Trophoblast cell (in vitro differentiated cells and primary cell): Measurements from ENCODE around the gene MUC22.
A peak's percentile ranks its signal among the peaks of the same experiment; 100 is the strongest.
"Not testable (repeated sequence)": the region's sequence is repeated elsewhere in the genome, so short reads cannot be mapped to it uniquely, and the experiment has no call there.

Experiments used
- DNase-seq, 2 donors: peaks; one replicate each; pipeline ENCODE4 v3.0.0-alpha.2; 2016
- H2AFZ ChIP-seq: 2 replicates; pipeline ENCODE4 v1.6.1; 2013; ENCODE audit warnings: low read length, moderate library complexity, mild to moderate bottlenecking; ENCODE audit not compliant: insufficient read depth, poor library complexity
- H2AK5ac ChIP-seq: 2 replicates; pipeline ENCODE4 v1.6.1; 2013; ENCODE audit warnings: mild to moderate bottlenecking, low read length
- H2BK120ac ChIP-seq: 2 replicates; pipeline ENCODE4 v1.6.1; 2013; ENCODE audit warnings: low read length, mild to moderate bottlenecking, moderate library complexity; ENCODE audit not compliant: insufficient read depth, poor library complexity
- H2BK12ac ChIP-seq: 2 replicates; pipeline ENCODE4 v1.6.1; 2013; ENCODE audit warnings: mild to moderate bottlenecking, low read length, moderate library complexity
- H2BK5ac ChIP-seq: 2 replicates; pipeline ENCODE4 v1.6.1; 2013; ENCODE audit warnings: low read length, low read depth, moderate library complexity, mild to moderate bottlenecking; ENCODE audit not compliant: poor library complexity
- H3K14ac ChIP-seq: 2 replicates; pipeline ENCODE4 v1.6.1; 2013; ENCODE audit warnings: mild to moderate bottlenecking, low read length
- H3K18ac ChIP-seq: 2 replicates; pipeline ENCODE4 v1.6.1; 2013; ENCODE audit warnings: mild to moderate bottlenecking, low read length
- H3K23ac ChIP-seq: 2 replicates; pipeline ENCODE4 v1.6.1; 2013; ENCODE audit warnings: low read length
- H3K27ac ChIP-seq: 2 replicates; pipeline ENCODE4 v1.5.1; 2013; ENCODE audit warnings: low read depth, mild to moderate bottlenecking, inconsistent platforms, low read length, moderate library complexity
- H3K27me3 ChIP-seq: 2 replicates; pipeline ENCODE4 v1.6.1; 2013; ENCODE audit warnings: inconsistent platforms, mild to moderate bottlenecking, low read length, moderate library complexity; ENCODE audit not compliant: insufficient read depth
- H3K36me3 ChIP-seq, 2 experiments: 1 replicate in 1 of 2; 2 replicates in 1 of 2; pipeline ENCODE4 v1.6.1; 2013; ENCODE audit warnings: low read length in 2 of 2, mild to moderate bottlenecking in 2 of 2, moderate library complexity in 1 of 2; ENCODE audit not compliant: insufficient read depth in 2 of 2, control insufficient read depth in 1 of 2
- H3K4ac ChIP-seq: 2 replicates; pipeline ENCODE4 v1.6.1; 2013; ENCODE audit warnings: low read depth, mild to moderate bottlenecking, low read length, moderate library complexity
- H3K4me1 ChIP-seq, 2 experiments: 1 replicate in 1 of 2; 2 replicates in 1 of 2; pipeline ENCODE4 v1.6.1; 2013; ENCODE audit warnings: low read length in 2 of 2, mild to moderate bottlenecking in 2 of 2, moderate library complexity in 1 of 2; ENCODE audit not compliant: insufficient read depth in 2 of 2, control insufficient read depth in 1 of 2
- H3K4me2 ChIP-seq: 2 replicates; pipeline ENCODE4 v1.6.1; 2013; ENCODE audit warnings: inconsistent platforms, mild to moderate bottlenecking, low read length, moderate library complexity
- H3K4me3 ChIP-seq: 2 replicates; pipeline ENCODE4 v1.5.1; 2013; ENCODE audit warnings: mild to moderate bottlenecking, low read depth, low read length, inconsistent platforms
- H3K79me1 ChIP-seq: one replicate; pipeline ENCODE4 v1.6.1; 2013; ENCODE audit warnings: low read length
- H3K79me2 ChIP-seq: 2 replicates; pipeline ENCODE4 v1.6.1; 2013; ENCODE audit warnings: low read length, mild to moderate bottlenecking; ENCODE audit not compliant: control insufficient read depth, insufficient read depth, poor library complexity
- H3K9ac ChIP-seq: 2 replicates; pipeline ENCODE4 v1.6.1; 2013; ENCODE audit warnings: mild to moderate bottlenecking, low read length
- H3K9me3 ChIP-seq: 2 replicates; pipeline ENCODE4 v1.6.1; 2013; ENCODE audit warnings: low read depth, mild to moderate bottlenecking, control low read depth, inconsistent platforms, low read length; ENCODE audit not compliant: insufficient read depth
- H4K12ac ChIP-seq: 2 replicates; pipeline ENCODE4 v1.6.1; 2013; ENCODE audit warnings: low read depth, mild to moderate bottlenecking, low read length, moderate library complexity
- H4K8ac ChIP-seq: 2 replicates; pipeline ENCODE4 v1.6.1; 2013; ENCODE audit warnings: low read depth, mild to moderate bottlenecking, low read length, moderate library complexity
- H4K91ac ChIP-seq: one replicate; pipeline ENCODE4 v1.6.1; 2013; ENCODE audit warnings: low read depth, mild to moderate bottlenecking, low read length, moderate library complexity
- WGBS: extraction: QIAGEN DNeasy Blood & Tissue Kit; methylation state at CpG from one replicate; pipeline ENCODE4 v1.1.7; 2013; ENCODE audit warnings: missing lambda C conversion rate; ENCODE audit not compliant: insufficient read length, insufficient coverage; ENCODE audit errors: extremely low coverage; 5-methylcytosine and 5-hydroxymethylcytosine counted together

Gene MUC22

GRCh38 chr6:31067028-31067427 lies 56.8 kb downstream of the MUC22 start:
- not testable (repeated sequence) for H3K14ac ChIP-seq, H3K4me2 ChIP-seq, H3K4ac ChIP-seq, H2BK5ac ChIP-seq, H4K12ac ChIP-seq, H3K27me3 ChIP-seq, H4K91ac ChIP-seq, H3K27ac ChIP-seq, H2BK120ac ChIP-seq, H3K79me2 ChIP-seq, H4K8ac ChIP-seq, H3K23ac ChIP-seq, H3K4me1 ChIP-seq, H3K18ac ChIP-seq, H2AFZ ChIP-seq, H2BK12ac ChIP-seq, H2AK5ac ChIP-seq, H3K36me3 ChIP-seq, DNase-seq, H3K4me3 ChIP-seq, H3K9ac ChIP-seq, H3K79me1 ChIP-seq, H3K9me3 ChIP-seq
- no CpG with 5 or more reads among the region's 32 CpGs for WGBS

GRCh38 chr6:31067891-31068668 lies 57.8 kb downstream of the MUC22 start:
- H3K27ac ChIP-seq, H2AK5ac ChIP-seq, H3K4me1 ChIP-seq, H2BK12ac ChIP-seq, DNase-seq, H3K79me2 ChIP-seq, H3K18ac ChIP-seq, H2BK5ac ChIP-seq, H3K14ac ChIP-seq, H3K23ac ChIP-seq, H3K9ac ChIP-seq, H3K36me3 ChIP-seq, H3K9me3 ChIP-seq, H3K4me2 ChIP-seq, H3K4me3 ChIP-seq, H4K91ac ChIP-seq, H3K4ac ChIP-seq, H2BK120ac ChIP-seq, H4K12ac ChIP-seq, H2AFZ ChIP-seq, H3K27me3 ChIP-seq, H3K79me1 ChIP-seq, H4K8ac ChIP-seq: not testable (repeated sequence)
- no CpG with 5 or more reads among the region's 11 CpGs for WGBS

GRCh38 chr6:31068669-31069340 lies 58.5 kb downstream of the MUC22 start:
- H3K18ac ChIP-seq, result no peak overlapping the region
- no peak overlapping the region for H3K4ac ChIP-seq
- no peak overlapping the region for H4K8ac ChIP-seq
- DNase-seq, result peak; percentile 51 to 84
- H3K4me1 ChIP-seq, result peaks cover 1 to 2% of the 10 kb centered on the region in 2 experiments
- H4K91ac ChIP-seq, result no peak overlapping the region
- no peaks in the 10 kb centered on the region for H3K36me3 ChIP-seq
- no peak overlapping the region for H4K12ac ChIP-seq
- no peak overlapping the region for H2BK12ac ChIP-seq
- H3K9ac ChIP-seq, result no peak overlapping the region
- WGBS, result no CpG with 5 or more reads among the region's 13 CpGs
- no peak overlapping the region for H2BK5ac ChIP-seq
- no peaks in the 10 kb centered on the region for H3K27me3 ChIP-seq
- H3K4me3 ChIP-seq, result no peak overlapping the region
- peaks cover 2% of the 10 kb centered on the region for H3K79me1 ChIP-seq
- no peaks in the 10 kb centered on the region for H3K79me2 ChIP-seq
- H3K14ac ChIP-seq, result no peak overlapping the region
- H3K27ac ChIP-seq, result no peak overlapping the region
- no peaks in the 10 kb centered on the region for H3K9me3 ChIP-seq
- no peak overlapping the region for H2AK5ac ChIP-seq
- no peak overlapping the region for H3K23ac ChIP-seq
- no peak overlapping the region for H2AFZ ChIP-seq
- no peak overlapping the region for H3K4me2 ChIP-seq
- H2BK120ac ChIP-seq, result no peak overlapping the region

- H3K79me1 ChIP-seq, result no peaks in the 10 kb centered on the region
- no peaks in the 10 kb centered on the region for H3K36me3 ChIP-seq
- no peak overlapping the region for H3K4me2 ChIP-seq
- no peak overlapping the region for H3K4ac ChIP-seq
- H2BK5ac ChIP-seq, result no peak overlapping the region
- no peak overlapping the region for H4K12ac ChIP-seq
- H3K18ac ChIP-seq, result no peak overlapping the region
- no peak overlapping the region for H3K27ac ChIP-seq
- no peak overlapping the region for H3K23ac ChIP-seq
- H3K9ac ChIP-seq, result no peak overlapping the region
- H2AK5ac ChIP-seq, result no peak overlapping the region
- H3K9me3 ChIP-seq, result no peaks in the 10 kb centered on the region
- H4K91ac ChIP-seq, result no peak overlapping the region
- no peak overlapping the region for H3K14ac ChIP-seq
- no peak overlapping the region for H4K8ac ChIP-seq
- H3K4me1 ChIP-seq, result peaks cover 2 to 3% of the 10 kb centered on the region in 2 experiments
- no peak overlapping the region for H3K4me3 ChIP-seq
- H3K27me3 ChIP-seq, result no peaks in the 10 kb centered on the region
- no peaks in the 10 kb centered on the region for H3K79me2 ChIP-seq
- H2BK12ac ChIP-seq, result peak overlapping the region; percentile 67
- WGBS, result no CpG with 5 or more reads among the region's 6 CpGs
- no peak overlapping the region for H2BK120ac ChIP-seq
- H2AFZ ChIP-seq, result no peak overlapping the region
- peak; percentile 13 to 14 for DNase-seq
These were observed 60.5 kb downstream of the MUC22 start for GRCh38 chr6:31070711-31071197.
